Natural killer cell (primary cell): Measurements from ENCODE around the gene SYNDIG1. TPM values are rescaled to one million over a fixed set of nuclear protein-coding genes. Genes with fewer than 3 reads are reported as not detected.

ENCODE experiments used
- ATAC-seq, 3 donors: fragments of 150-1000 bp in 2 of 3; fragments of 200-7000 bp in 1 of 3; cut with Tn5 transposase; 1 replicate in 1 of 3; 2 replicates in 2 of 3; pipeline ENCODE4 v1.10.0; 2021; ENCODE audit warnings: mild to moderate bottlenecking in 2 of 3, moderate library complexity in 2 of 3
- DNase-seq, 2 donors: peaks; one replicate each; pipeline versions ENCODE4 v3.0.0 to v3.0.0-alpha.2; 2013 to 2021; ENCODE audit warnings: mixed read lengths in 1 of 2
- H3K27ac ChIP-seq: one replicate; pipeline ENCODE4 v1.5.1; 2013; ENCODE audit warnings: mild to moderate bottlenecking, low read length
- H3K27me3 ChIP-seq: one replicate; pipeline ENCODE4 v1.6.1; 2013; ENCODE audit warnings: low read length; ENCODE audit not compliant: control insufficient read depth, insufficient read depth
- H3K36me3 ChIP-seq: one replicate; pipeline ENCODE4 v1.6.1; 2013; ENCODE audit warnings: low read length; ENCODE audit not compliant: control insufficient read depth, insufficient read depth
- H3K4me1 ChIP-seq: one replicate; pipeline ENCODE4 v1.6.1; 2013; ENCODE audit warnings: low read length; ENCODE audit not compliant: control insufficient read depth, insufficient read depth
- H3K4me3 ChIP-seq: one replicate; pipeline ENCODE4 v1.5.1; 2013; ENCODE audit warnings: low read length
- H3K9me3 ChIP-seq: one replicate; pipeline ENCODE4 v1.6.1; 2013; ENCODE audit warnings: low read length; ENCODE audit not compliant: control insufficient read depth, insufficient read depth
- H3K27ac Mint-ChIP-seq, 2 donors: one replicate each; pipeline ENCODE4 v1.8.0; 2022; ENCODE audit warnings: mild to moderate bottlenecking in 2 of 2, mixed read lengths in 2 of 2, moderate library complexity in 1 of 2
- H3K27me3 Mint-ChIP-seq, 2 donors: one replicate each; pipeline ENCODE4 v1.8.0; 2022; ENCODE audit warnings: low read depth in 2 of 2, mixed read lengths in 2 of 2
- H3K36me3 Mint-ChIP-seq: one replicate; pipeline ENCODE4 v1.8.0; 2022; ENCODE audit warnings: mixed read lengths
- H3K4me1 Mint-ChIP-seq, 2 donors: one replicate each; pipeline ENCODE4 v1.8.0; 2022; ENCODE audit warnings: mixed read lengths in 2 of 2
- H3K4me3 Mint-ChIP-seq: one replicate; pipeline ENCODE4 v1.8.0; 2022; ENCODE audit warnings: mild to moderate bottlenecking, moderate library complexity, mixed read lengths
- H3K9me3 Mint-ChIP-seq, 2 donors: one replicate each; pipeline ENCODE4 v1.8.0; 2022; ENCODE audit warnings: mixed read lengths in 2 of 2
- WGBS: methylation state at CpG from one replicate; pipeline ENCODE4 v1.1.7; 2013; ENCODE audit warnings: missing lambda C conversion rate; ENCODE audit not compliant: insufficient coverage; 5-methylcytosine and 5-hydroxymethylcytosine counted together
- intact Hi-C: fragments of 100-400 bp; cut with micrococcal nuclease; formaldehyde crosslinking; loops from one replicate; pipeline ENCODE4 v1.14.2; 2022
- total RNA-seq, 4 donors: library from RNA; stranded (reverse); fragments of 120-200 nt in 1 of 4; gene quantifications; one replicate each; pipeline versions ENCODE4 v1.2.3 to v1.2.4, GENCODE V29; 2013 to 2022
- TF ChIP-seq, protein P1 (sequence below): fragments of 200-600 bp; IDR thresholded peaks from one replicate; pipeline ENCODE4 v1.8.0; 2022; ENCODE audit warnings: antibody characterized with exemption

Gene SYNDIG1
- total RNA-seq, 3 donors from 2014 or later (not counting 1 experiment from before 2014, with no cell fraction given), result not detected

DNA sequence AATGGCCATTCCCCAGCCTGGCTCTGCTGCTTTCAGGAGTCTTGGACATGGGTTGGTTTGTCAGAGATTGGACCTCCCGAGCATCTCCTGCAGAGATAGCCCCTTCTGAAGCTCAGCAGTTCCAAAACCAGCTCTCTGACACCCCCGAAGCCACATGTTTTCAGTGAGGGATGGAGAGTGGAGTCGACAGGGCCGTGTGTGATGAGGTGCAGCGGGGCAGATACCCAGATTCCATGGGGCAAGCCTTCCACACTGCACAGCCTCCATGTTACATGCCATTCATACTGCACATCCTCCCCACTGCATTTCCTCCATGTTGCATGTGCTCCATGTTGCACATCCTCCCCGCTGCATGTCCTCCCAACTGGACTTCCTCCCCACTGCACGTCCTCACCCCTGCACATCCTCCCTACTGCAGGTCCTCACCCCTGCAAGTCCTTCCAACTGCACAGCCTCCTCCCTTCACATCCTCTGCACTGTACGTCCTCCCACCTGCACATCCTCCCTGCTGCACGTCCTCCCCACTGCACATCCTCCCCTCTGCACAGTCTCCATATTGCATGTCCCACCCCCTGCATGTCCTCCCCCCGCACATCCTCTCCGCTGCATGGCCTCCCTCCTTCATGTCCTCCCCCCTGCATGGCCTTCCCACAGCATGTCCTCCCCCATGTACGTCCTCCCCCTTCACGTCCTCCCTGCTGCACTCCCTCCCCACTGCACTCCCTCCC is 112.2 kb downstream of the SYNDIG1 start:
- Histone ChIP-seq H3K27me3 (no peaks in the 10 kb centered on the region), H3K27ac (no peak overlapping the region), H3K4me3 (no peak overlapping the region), H3K36me3 (no peaks in the 10 kb centered on the region), H3K4me1 (no peaks in the 10 kb centered on the region), H3K9me3 (no peaks in the 10 kb centered on the region)
- Mint-ChIP-seq H3K27ac (no peak overlapping the region), H3K36me3 (no peaks in the 10 kb centered on the region), H3K4me3 (no peak overlapping the region), H3K27me3 (peaks cover 0 to 7% of the 10 kb centered on the region in 2 donors), H3K4me1 (no peaks in the 10 kb centered on the region), H3K9me3 (no peaks in the 10 kb centered on the region)
- WGBS, result 85% methylated on average over 13 of the region's 13 CpGs
- ATAC-seq, result no peak
- intact Hi-C loops, result no loop called here
- TF ChIP-seq, protein P1, sequence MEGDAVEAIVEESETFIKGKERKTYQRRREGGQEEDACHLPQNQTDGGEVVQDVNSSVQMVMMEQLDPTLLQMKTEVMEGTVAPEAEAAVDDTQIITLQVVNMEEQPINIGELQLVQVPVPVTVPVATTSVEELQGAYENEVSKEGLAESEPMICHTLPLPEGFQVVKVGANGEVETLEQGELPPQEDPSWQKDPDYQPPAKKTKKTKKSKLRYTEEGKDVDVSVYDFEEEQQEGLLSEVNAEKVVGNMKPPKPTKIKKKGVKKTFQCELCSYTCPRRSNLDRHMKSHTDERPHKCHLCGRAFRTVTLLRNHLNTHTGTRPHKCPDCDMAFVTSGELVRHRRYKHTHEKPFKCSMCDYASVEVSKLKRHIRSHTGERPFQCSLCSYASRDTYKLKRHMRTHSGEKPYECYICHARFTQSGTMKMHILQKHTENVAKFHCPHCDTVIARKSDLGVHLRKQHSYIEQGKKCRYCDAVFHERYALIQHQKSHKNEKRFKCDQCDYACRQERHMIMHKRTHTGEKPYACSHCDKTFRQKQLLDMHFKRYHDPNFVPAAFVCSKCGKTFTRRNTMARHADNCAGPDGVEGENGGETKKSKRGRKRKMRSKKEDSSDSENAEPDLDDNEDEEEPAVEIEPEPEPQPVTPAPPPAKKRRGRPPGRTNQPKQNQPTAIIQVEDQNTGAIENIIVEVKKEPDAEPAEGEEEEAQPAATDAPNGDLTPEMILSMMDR, result no peak
- no peak for DNase-seq

DNA sequence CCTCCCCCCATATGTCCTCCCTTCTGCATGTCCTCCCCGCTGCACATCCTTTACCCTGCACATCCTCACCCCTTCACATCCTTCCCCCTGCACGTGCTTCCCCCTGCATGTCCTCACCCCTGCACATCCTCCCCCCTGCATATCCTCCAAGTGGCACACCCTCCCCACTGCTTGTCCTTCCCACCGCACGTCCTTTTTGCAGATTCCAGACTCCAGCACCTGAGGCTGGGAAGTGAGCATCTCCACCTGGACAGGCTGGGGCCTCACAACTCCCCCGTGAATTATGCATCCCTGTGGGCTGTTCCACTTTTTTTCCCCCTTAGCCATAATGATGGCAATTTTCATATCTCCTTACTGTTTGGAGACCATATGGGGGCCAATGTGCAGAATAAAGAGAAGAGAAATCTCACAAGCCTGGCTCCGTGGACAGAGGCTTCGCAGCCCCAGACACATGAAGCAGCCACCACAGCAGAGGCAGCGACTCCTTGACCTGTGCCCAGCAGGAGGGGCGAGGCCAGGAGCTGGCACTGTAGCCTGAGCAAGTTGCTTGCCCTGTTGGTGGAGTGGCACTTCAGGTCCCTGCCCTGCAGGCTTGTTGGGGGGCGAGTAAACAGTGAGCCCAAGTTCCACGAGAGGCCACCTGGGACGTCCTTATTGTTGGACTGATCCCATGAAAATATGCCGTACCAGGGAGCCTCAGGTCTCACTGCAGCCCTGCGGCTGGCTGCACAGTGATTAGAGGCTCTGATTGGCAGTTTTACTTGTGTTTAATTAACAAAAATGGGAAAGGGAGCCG is 113.1 kb downstream of the SYNDIG1 start:
- ATAC-seq, result no peak
- H3K27ac Mint-ChIP-seq, result no peak overlapping the region
- Histone ChIP-seq H3K4me1 (no peaks in the 10 kb centered on the region), H3K27me3 (no peaks in the 10 kb centered on the region), H3K27ac (no peak overlapping the region), H3K4me3 (no peak overlapping the region), H3K36me3 (no peaks in the 10 kb centered on the region), H3K9me3 (no peaks in the 10 kb centered on the region)
- no peak for DNase-seq
- no peaks in the 10 kb centered on the region for H3K9me3 Mint-ChIP-seq
- no peaks in the 10 kb centered on the region for H3K27me3 Mint-ChIP-seq
- no peaks in the 10 kb centered on the region for H3K36me3 Mint-ChIP-seq
- 85% methylated on average over 15 of the region's 15 CpGs for WGBS
- intact Hi-C loops, result no loop called here
- no peaks in the 10 kb centered on the region for H3K4me1 Mint-ChIP-seq
- no peak overlapping the region for H3K4me3 Mint-ChIP-seq
- TF ChIP-seq, protein P1, result no peak

DNA sequence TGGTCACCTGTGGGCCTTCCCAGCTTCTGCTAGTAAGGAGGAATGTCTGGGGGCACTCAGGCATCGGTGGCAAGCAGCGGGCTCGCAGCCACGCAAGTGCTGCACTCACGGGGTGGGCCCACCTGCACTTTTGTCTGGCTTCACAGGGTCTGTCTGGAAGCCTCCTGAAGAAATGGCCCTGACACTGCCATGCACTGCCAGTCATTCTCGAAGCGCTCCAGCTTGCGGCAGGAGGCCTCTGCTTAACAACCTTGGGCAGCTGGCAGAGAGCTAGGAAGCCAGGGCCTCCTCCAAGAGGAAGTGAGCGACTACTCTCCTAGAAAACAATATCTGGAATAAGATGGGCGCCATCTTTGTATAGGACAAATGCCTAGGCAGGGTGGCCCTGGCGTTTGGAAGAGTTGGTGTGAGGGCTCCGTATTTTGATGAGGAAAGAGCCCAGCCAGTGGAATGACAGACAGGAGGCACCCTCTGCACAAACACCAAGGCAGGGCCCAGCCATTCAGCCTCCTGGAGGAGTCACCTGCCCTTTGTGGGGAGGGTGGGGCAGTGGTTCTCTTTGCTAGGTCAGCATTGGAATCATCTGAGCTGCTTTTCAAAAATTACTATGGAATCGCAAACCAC is 113.9 kb downstream of the SYNDIG1 start:
- no peak overlapping the region for H3K4me3 ChIP-seq

More for the DNA sequence above, 113.9 kb downstream of the SYNDIG1 start:
- Mint-ChIP-seq H3K9me3 (no peaks in the 10 kb centered on the region), H3K27ac (no peak overlapping the region), H3K27me3 (no peaks in the 10 kb centered on the region), H3K4me1 (no peaks in the 10 kb centered on the region), H3K36me3 (no peaks in the 10 kb centered on the region), H3K4me3 (no peak overlapping the region)
- 90% methylated on average over 12 of the region's 13 CpGs for WGBS
- no peaks in the 10 kb centered on the region for H3K27me3 ChIP-seq
- TF ChIP-seq, protein P1, result no peak
- no peaks in the 10 kb centered on the region for H3K4me1 ChIP-seq
- ATAC-seq (no peak), DNase-seq (no peak)
- no peak overlapping the region for H3K27ac ChIP-seq
- no peaks in the 10 kb centered on the region for H3K9me3 ChIP-seq
- H3K36me3 ChIP-seq, result no peaks in the 10 kb centered on the region
- intact Hi-C loops, result no loop called here
